A172 (cell line): ENCODE results near the gene PDE11A. TPM values are rescaled to one million over a fixed set of nuclear protein-coding genes. Genes with fewer than 3 reads are reported as not detected.
"Not testable (repeated sequence)": the region's sequence is repeated elsewhere in the genome, so short reads cannot be mapped to it uniquely, and the experiment has no call there.

Source experiments
- DNase-seq: peaks from one replicate; pipeline ENCODE4 v3.0.0-alpha.2; 2015; ENCODE audit warnings: low spot score
- total RNA-seq: library from RNA; depleted of rRNA; stranded (reverse); fragments of >200 nt; shearing (Covaris generic); gene quantifications from 2 replicates; pipeline ENCODE4 v1.2.3, GENCODE V29; 2014

The PDE11A gene
- total RNA-seq, 1 experiment from 2014 or later: 0.03 TPM

GRCh38 chr2:178008636-178009289, 63.8 kb downstream of the PDE11A start:
- peak; percentile 72 for DNase-seq

- no peak for DNase-seq
These were observed 65.9 kb downstream of the PDE11A start for GRCh38 chr2:178006710-178007109.

GRCh38 chr2:178005756-178006155, 66.8 kb downstream of the PDE11A start:
- DNase-seq: no peak

- DNase-seq: no peak
These were observed 70.5 kb downstream of the PDE11A start for GRCh38 chr2:178002038-178002437.

- DNase-seq: no peak
These were observed 73.6 kb downstream of the PDE11A start for GRCh38 chr2:177998996-177999395.

GRCh38 chr2:177998006-177998405, 74.6 kb downstream of the PDE11A start:
- peak; percentile 72 for DNase-seq

- no peak for DNase-seq
These were observed 79.6 kb downstream of the PDE11A start for GRCh38 chr2:177992992-177993391.

- DNase-seq: peak; percentile 10
These were observed 83.3 kb downstream of the PDE11A start for GRCh38 chr2:177989029-177989885.

- DNase-seq: peak; percentile 8
These were observed 87.8 kb downstream of the PDE11A start for GRCh38 chr2:177984749-177985148.

GRCh38 chr2:177983183-177983788, 89.3 kb downstream of the PDE11A start:
- DNase-seq: peak; percentile 69

- DNase-seq: no peak
These were observed 99.8 kb downstream of the PDE11A start for GRCh38 chr2:177972782-177973181.

- DNase-seq: no peak
These were observed 100.5 kb downstream of the PDE11A start for GRCh38 chr2:177972123-177972522.

- no peak for DNase-seq
These were observed 101.7 kb downstream of the PDE11A start for GRCh38 chr2:177970670-177971454.

- DNase-seq: no peak
These were observed 107.7 kb downstream of the PDE11A start for GRCh38 chr2:177964892-177965291.

- DNase-seq: no peak
These were observed 120.4 kb downstream of the PDE11A start for GRCh38 chr2:177952151-177952550.

- DNase-seq: not testable (repeated sequence)
These were observed 125.0 kb downstream of the PDE11A start for GRCh38 chr2:177947598-177947997.

- not testable (repeated sequence) for DNase-seq
These were observed 128.0 kb downstream of the PDE11A start for GRCh38 chr2:177944530-177944929.

GRCh38 chr2:177942731-177943130, 129.8 kb downstream of the PDE11A start:
- no peak for DNase-seq

- no peak for DNase-seq
These were observed 133.4 kb downstream of the PDE11A start for GRCh38 chr2:177939211-177939610.

- no peak for DNase-seq
These were observed 141.7 kb downstream of the PDE11A start for GRCh38 chr2:177930916-177931315.

- DNase-seq: no peak
These were observed 142.7 kb downstream of the PDE11A start for GRCh38 chr2:177929662-177930522.
